ENCODE results near the gene NANS. TPM values are rescaled to one million over a fixed set of nuclear protein-coding genes. Genes with fewer than 3 reads are reported as not detected.

The NANS gene
- total and polyA plus RNA-seq, 2 of the 13 experiments (the other 11 are each of a cell fraction or from before 2014, with no cell fraction given), result 86.9 to 203 TPM

DNA sequence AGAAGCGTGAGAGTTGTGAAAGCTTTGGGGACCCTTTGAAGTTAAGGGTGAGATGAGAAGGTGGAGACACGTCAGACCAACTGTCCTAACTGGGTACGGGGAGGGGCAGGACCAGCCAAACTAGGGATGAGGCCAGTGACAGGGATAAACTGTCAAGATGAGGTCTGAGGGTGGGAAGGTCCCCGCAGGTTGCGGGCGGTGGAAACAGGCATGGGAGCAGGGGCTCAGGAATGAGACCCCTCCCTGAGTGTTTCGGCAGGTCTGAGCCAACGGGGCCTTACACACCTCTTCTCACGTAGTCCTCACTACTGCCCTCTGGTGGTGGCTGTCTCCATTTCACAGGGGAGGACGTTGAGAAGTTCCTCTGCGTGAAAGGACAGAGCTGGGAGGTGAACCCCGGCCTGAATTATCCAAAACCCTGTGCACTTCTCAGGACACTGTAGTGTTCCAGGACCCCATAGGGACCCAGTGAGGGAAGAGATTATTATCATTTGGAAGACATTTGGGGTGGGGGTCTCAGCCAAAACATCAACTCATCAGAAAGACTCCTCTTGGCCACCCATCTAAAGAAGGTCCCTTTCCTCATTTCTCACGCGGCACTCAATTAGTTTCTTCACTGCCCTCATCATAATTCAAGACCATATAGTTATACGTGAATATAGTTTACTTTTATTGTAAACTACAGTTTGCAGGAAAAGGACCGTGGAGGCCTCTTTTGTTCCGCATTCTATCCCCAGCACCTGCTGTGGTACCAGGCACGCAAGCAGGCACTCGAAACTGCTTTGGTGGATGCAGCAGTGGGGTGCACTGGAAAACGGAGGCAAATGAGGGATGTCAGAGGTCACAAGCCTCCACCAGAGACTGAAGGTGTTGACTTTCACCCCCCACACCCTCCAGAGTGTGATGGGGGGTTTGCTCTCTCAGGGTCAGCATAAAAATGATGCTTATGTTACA is 21.7 kb upstream of the NANS start (continued):
- no peak for TF ChIP-seq ATAD3A (CRISPR knock-in tag; IDR thresholded peaks at IDR 0.05)
- no peak for TF ChIP-seq ZC3H13 (CRISPR knock-in tag; IDR thresholded peaks at IDR 0.05)
- no peak for TF ChIP-seq ZNF776 (CRISPR knock-in tag; IDR thresholded peaks at IDR 0.05)
- TF ChIP-seq ZNF263 (CRISPR knock-in tag; IDR thresholded peaks at IDR 0.05), result peak; percentile 80
- no peak for TF ChIP-seq ZNF496 (CRISPR knock-in tag; IDR thresholded peaks at IDR 0.05; ENCODE audit: insufficient replicate concordance)
- TF ChIP-seq, protein P1, sequence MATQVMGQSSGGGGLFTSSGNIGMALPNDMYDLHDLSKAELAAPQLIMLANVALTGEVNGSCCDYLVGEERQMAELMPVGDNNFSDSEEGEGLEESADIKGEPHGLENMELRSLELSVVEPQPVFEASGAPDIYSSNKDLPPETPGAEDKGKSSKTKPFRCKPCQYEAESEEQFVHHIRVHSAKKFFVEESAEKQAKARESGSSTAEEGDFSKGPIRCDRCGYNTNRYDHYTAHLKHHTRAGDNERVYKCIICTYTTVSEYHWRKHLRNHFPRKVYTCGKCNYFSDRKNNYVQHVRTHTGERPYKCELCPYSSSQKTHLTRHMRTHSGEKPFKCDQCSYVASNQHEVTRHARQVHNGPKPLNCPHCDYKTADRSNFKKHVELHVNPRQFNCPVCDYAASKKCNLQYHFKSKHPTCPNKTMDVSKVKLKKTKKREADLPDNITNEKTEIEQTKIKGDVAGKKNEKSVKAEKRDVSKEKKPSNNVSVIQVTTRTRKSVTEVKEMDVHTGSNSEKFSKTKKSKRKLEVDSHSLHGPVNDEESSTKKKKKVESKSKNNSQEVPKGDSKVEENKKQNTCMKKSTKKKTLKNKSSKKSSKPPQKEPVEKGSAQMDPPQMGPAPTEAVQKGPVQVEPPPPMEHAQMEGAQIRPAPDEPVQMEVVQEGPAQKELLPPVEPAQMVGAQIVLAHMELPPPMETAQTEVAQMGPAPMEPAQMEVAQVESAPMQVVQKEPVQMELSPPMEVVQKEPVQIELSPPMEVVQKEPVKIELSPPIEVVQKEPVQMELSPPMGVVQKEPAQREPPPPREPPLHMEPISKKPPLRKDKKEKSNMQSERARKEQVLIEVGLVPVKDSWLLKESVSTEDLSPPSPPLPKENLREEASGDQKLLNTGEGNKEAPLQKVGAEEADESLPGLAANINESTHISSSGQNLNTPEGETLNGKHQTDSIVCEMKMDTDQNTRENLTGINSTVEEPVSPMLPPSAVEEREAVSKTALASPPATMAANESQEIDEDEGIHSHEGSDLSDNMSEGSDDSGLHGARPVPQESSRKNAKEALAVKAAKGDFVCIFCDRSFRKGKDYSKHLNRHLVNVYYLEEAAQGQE (IDR thresholded peaks at IDR 0.05; ENCODE audit: borderline replicate concordance in 1 of 2, low read depth in 1 of 2, low read length in 2 of 2), result no peak
- no peak for TF ChIP-seq ZNF3 (CRISPR knock-in tag; IDR thresholded peaks at IDR 0.05)
- no peak for TF ChIP-seq RBAK (CRISPR knock-in tag; IDR thresholded peaks at IDR 0.05)
- no peak for TF ChIP-seq ETS1 (CRISPR knock-in tag; IDR thresholded peaks at IDR 0.05)
- TF ChIP-seq, protein P2, sequence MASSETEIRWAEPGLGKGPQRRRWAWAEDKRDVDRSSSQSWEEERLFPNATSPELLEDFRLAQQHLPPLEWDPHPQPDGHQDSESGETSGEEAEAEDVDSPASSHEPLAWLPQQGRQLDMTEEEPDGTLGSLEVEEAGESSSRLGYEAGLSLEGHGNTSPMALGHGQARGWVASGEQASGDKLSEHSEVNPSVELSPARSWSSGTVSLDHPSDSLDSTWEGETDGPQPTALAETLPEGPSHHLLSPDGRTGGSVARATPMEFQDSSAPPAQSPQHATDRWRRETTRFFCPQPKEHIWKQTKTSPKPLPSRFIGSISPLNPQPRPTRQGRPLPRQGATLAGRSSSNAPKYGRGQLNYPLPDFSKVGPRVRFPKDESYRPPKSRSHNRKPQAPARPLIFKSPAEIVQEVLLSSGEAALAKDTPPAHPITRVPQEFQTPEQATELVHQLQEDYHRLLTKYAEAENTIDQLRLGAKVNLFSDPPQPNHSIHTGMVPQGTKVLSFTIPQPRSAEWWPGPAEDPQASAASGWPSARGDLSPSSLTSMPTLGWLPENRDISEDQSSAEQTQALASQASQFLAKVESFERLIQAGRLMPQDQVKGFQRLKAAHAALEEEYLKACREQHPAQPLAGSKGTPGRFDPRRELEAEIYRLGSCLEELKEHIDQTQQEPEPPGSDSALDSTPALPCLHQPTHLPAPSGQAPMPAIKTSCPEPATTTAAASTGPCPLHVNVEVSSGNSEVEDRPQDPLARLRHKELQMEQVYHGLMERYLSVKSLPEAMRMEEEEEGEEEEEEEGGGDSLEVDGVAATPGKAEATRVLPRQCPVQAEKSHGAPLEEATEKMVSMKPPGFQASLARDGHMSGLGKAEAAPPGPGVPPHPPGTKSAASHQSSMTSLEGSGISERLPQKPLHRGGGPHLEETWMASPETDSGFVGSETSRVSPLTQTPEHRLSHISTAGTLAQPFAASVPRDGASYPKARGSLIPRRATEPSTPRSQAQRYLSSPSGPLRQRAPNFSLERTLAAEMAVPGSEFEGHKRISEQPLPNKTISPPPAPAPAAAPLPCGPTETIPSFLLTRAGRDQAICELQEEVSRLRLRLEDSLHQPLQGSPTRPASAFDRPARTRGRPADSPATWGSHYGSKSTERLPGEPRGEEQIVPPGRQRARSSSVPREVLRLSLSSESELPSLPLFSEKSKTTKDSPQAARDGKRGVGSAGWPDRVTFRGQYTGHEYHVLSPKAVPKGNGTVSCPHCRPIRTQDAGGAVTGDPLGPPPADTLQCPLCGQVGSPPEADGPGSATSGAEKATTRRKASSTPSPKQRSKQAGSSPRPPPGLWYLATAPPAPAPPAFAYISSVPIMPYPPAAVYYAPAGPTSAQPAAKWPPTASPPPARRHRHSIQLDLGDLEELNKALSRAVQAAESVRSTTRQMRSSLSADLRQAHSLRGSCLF (CRISPR knock-in tag; IDR thresholded peaks at IDR 0.05; ENCODE audit: borderline replicate concordance), result no peak
- TF ChIP-seq ZNF598 (CRISPR knock-in tag; IDR thresholded peaks at IDR 0.05; ENCODE audit: borderline replicate concordance), result 0 out of 2 replicates have a peak, but pooled peaks have one; percentile 42
- TF ChIP-seq SAFB2 (CRISPR knock-in tag; IDR thresholded peaks at IDR 0.05; ENCODE audit: borderline replicate concordance, low read depth), result no peak
- TF ChIP-seq ZNF780A (CRISPR knock-in tag; IDR thresholded peaks at IDR 0.05), result no peak
- TF ChIP-seq ZNF775 (CRISPR knock-in tag; IDR thresholded peaks at IDR 0.05; ENCODE audit: borderline replicate concordance), result no peak
- TF ChIP-seq NFIB (CRISPR knock-in tag; IDR thresholded peaks at IDR 0.05; ENCODE audit: borderline replicate concordance), result no peak
- no peak for TF ChIP-seq TIGD3 (CRISPR knock-in tag; IDR thresholded peaks at IDR 0.05; ENCODE audit: borderline replicate concordance)
- no peak for TF ChIP-seq ZNF333 (CRISPR knock-in tag; IDR thresholded peaks at IDR 0.05; ENCODE audit: borderline replicate concordance)

Measured in HepG2 (cell line).